ENCODE measurements around the gene MASP2.
"Not testable (repeated sequence)": the region's sequence is repeated elsewhere in the genome, so short reads cannot be mapped to it uniquely, and the experiment has no call there.

Gene MASP2

GRCh38 chr1:10990828-10991227 lies 56.2 kb downstream of the MASP2 start:
- no peak for DNase-seq (ENCODE audit: low read depth, low spot score)

- DNase-seq (ENCODE audit: low read depth, low spot score) = not testable (repeated sequence)
Measured at GRCh38 chr1:10989920-10990516, 57.0 kb downstream of the MASP2 start.

- DNase-seq (ENCODE audit: low read depth, low spot score) = no peak
Measured at GRCh38 chr1:10989095-10989494, 57.9 kb downstream of the MASP2 start.

GRCh38 chr1:10987840-10988417 lies 59.1 kb downstream of the MASP2 start:
- no peak for DNase-seq (ENCODE audit: low read depth, low spot score)

- DNase-seq (ENCODE audit: low read depth, low spot score) = no peak
Measured at GRCh38 chr1:10986525-10986890, 60.5 kb downstream of the MASP2 start.

- DNase-seq (ENCODE audit: low read depth, low spot score) = no peak
Measured at GRCh38 chr1:10980841-10981727, 66.0 kb downstream of the MASP2 start.

GRCh38 chr1:10980094-10980577 lies 66.9 kb downstream of the MASP2 start:
- no peak for DNase-seq (ENCODE audit: low read depth, low spot score)

- DNase-seq (ENCODE audit: low read depth, low spot score) = no peak
Measured at GRCh38 chr1:10979483-10979920, 67.5 kb downstream of the MASP2 start.

GRCh38 chr1:10978719-10979118 lies 68.3 kb downstream of the MASP2 start:
- no peak for DNase-seq (ENCODE audit: low read depth, low spot score)
